IPS DF 4.7 (cell line): ENCODE measurements around the gene ERCC6L2.

Experiments
- DNase-seq: peaks from one replicate; pipeline ENCODE4 v3.0.0-alpha.2; 2013; ENCODE audit warnings: low spot score; ENCODE audit errors: extremely low read depth

ERCC6L2 gene

DNA sequence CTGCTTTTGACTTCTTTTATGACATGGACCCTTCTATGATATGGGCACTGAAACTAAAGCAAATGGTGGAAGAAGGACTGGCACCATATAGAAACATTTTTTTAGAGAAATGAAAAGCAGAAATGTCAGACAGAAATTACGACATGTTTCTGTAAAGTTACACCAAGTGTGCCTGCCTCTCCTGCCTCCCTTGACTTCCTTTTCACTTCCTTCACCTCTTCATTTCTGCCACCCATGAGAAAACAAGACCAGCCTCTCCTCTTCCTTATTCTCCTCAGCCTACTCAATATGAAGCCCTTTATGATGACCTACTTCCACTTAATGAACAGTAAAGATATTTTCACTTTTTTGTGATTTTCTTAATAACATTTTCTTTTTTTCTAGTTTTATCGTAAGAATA, 44.5 kb downstream of the ERCC6L2 start:
- no peak for DNase-seq

DNA sequence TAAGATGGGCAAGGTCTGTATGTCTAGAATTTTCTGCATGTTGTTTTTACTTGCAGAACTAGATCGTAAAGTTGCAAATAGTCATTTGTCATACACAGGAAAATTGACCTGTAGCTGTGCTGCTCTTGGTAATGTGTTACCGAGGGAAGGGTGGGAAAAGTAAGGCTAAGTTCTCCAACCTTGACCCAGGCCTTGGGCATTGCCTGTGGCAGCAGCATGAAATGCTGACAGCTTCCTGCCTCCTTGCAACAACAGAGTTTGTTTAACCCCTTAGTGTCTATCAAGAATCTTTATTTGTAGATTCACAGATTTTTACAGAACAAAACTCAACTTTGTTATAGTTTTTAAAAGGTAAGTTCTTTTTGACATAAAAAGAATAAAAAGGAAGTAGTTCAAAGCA, 48.3 kb downstream of the ERCC6L2 start:
- no peak for DNase-seq

DNA sequence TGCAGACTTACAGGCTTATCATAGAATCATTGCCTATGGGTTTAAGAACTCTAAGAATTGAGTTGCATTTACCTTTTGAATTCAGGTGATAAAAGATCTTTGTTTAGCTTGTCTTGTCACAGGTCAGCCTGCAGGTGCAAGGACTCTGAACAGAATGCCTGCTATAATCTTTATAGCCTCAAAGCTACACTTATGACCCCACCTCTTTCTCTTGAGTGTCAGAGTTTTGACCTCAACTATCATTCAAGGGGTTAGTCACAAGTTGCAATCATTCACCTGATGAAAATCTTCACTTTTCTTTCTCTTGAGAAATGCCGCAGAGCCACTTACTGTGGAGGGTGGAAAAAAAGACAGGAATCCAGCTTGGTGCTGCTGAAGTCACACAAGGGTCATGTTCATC, 49.5 kb downstream of the ERCC6L2 start:
- no peak for DNase-seq

- DNase-seq = no peak
Observed at GRCh38 chr9:95927271-95928004, 51.9 kb downstream of the ERCC6L2 start.

- no peak for DNase-seq
Observed at GRCh38 chr9:95930277-95930676, 54.8 kb downstream of the ERCC6L2 start.

DNA sequence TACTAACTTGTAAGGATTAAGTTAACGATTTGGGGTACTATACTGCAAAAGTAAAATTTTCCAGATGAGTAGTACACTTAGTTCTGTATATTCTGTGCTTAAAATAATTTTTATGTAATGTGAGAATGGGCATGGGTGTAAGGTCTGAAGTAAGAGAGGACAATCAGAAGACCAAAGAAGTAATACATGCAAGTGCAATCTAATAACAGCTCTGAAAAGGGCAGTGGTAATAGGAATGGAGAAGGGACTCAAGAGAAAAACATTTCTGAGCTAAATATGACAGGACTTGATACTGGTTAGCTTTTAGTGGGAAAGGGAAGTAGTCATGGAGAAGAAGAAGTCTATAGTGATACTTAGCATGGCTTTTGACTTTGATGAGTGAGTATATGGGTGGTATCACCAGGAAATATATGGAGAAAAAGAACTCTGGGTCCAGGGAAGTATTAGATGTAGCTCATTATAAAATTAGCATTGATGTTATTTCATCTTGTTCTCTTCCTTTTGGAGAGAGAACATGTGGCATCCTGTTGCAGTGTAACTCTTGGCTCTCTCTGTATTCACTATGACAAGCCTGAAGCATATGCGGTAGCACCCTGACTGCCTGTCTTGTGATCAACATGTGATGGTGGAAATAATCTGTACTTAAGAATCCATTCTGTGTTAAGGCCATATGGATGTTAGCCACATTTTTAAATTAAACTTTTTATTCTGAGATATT, 60.5 kb downstream of the ERCC6L2 start:
- DNase-seq = no peak

- DNase-seq = no peak
Observed at GRCh38 chr9:95936579-95937075, 61.1 kb downstream of the ERCC6L2 start.

DNA sequence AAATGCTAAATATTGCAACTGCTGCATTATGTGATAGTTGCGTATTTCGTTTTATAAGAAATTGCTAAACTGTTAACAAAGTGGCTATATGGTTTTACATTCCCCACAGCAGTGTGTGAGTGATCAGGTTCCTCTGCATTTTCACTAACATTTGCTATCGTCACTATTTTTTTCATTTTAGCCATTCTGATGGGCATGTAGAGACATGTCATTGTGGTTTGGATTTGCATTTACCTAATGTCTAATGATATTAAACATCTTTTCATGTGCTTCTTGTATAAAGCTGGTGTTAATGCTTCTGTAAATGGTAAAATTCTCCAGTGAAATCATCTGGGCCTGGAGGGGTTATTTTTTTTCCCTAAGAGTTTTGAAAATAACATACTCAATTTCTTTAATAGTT, 61.6 kb downstream of the ERCC6L2 start:
- no peak for DNase-seq

GRCh38 chr9:95938724-95939123, 63.2 kb downstream of the ERCC6L2 start:
- DNase-seq = no peak

GRCh38 chr9:95939472-95939871, 64.0 kb downstream of the ERCC6L2 start:
- DNase-seq = no peak

DNA sequence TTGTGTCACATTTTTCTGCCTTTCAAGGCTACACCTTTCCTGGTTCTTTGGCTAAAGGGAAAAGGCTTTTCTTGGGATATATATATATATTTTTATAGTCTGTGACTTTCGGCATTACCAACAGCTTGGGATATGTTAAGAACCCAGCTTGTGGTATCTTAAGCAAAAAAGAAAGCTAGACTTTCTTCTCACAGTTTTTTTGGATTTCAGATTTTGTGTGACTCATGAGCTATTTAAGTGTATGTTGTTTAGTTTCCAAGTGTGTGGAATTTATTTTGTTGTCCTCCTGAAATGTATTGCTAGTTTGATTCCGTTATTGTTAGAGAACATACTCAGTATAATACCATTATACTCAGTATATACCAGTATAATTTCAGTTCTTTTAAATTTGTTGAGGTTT, 64.8 kb downstream of the ERCC6L2 start:
- no peak for DNase-seq

- DNase-seq = no peak
Observed at GRCh38 chr9:95942016-95942415, 66.5 kb downstream of the ERCC6L2 start.

DNA sequence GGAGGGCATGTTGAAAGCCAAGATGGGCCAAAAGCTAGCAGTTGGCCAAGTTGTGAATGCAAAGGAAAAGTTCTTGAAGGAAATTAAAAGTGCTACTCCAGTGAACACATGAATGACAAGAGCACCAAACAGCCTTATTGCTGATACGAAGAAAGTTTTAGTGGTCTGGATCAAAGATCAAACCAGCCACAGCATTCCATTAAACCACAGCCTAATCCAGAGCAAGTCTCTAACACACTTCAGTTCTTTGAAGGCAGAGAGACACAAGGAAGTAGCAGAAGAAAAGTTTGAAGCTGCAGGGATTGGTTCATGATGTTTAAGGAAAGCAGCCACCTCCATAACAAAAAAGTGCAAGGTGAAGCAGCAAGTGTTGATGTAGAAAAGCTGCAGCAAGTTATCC, 71.6 kb downstream of the ERCC6L2 start:
- DNase-seq = no peak

DNA sequence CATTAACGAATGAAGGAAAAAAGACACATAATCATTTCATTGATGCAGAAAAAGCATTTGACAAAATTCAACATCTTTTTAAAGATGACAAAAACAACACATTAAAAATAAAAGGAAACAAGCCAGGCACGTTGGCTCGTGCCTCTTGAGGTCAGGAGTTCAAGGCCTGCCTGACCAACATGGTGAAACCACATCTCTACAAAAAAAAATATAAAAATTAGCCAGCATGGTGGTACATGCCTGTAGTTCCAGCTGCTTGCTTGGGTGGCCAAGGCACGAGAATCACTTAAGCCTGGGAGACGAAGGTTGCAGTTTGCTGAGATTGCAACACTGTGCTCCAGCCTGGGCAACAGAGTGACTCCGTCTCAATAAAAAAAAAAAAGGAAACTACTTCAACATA, 77.0 kb downstream of the ERCC6L2 start:
- DNase-seq = no peak

DNA sequence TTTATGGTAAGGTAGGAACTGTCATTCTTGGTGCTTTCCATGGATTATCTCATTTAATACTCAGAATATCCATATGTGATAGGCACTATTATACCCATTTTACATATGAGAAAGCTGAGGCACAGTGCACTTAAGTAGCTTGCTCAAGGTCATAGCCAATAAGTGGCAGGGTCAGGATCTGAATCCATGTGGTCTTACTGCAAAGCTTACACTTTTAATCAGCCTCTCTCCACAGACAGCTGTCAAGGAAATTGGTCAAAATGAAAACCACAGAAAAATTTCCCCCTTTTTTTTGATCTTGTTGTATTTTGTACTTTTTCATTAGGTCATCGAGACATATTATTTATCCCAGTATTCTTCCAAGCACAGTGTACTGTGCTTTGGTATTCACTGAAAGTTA, 78.5 kb downstream of the ERCC6L2 start:
- DNase-seq = no peak

- no peak for DNase-seq
Observed at GRCh38 chr9:95954940-95955339, 79.4 kb downstream of the ERCC6L2 start.

- no peak for DNase-seq
Observed at GRCh38 chr9:95962936-95963335, 87.4 kb downstream of the ERCC6L2 start.

- DNase-seq = no peak
Observed at GRCh38 chr9:95963659-95964058, 88.2 kb downstream of the ERCC6L2 start.

DNA sequence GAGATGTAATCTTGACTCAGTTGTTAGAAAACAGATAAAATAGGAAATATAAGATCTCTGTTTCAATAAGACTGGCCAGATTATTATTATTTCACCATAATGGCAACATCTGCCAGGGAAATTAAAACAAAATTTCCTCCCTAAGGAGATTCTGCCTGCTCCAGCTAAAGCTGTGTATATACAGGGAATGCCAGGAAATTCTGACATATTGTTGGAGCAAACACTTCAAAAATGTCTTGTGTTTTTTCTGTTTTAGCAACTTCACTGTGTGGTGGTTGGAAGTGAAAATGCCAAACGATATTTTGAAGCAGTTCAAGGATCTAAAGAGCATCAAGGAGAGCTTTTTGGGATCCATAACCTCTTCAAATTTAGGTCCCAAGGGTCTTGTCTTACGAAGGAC, 90.8 kb downstream of the ERCC6L2 start:
- DNase-seq = no peak

DNA sequence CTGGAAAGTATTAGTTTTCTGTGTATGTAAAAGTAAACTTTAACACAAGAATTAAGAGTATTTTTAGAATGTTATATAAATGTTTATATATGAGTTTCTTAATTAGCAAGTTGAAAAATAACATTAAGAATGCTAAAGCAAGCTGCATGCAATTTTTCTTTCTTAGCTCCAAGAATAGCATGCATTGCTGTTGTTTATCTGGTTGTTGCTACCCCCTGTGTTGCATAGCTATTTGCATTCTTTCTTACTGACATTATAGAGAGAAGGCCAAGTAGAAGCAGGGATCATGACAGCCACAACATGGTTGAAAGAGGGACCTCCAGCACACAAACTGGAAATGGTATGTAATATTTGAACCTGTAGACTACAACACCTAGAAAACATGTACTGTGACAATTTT, 94.8 kb downstream of the ERCC6L2 start:
- DNase-seq = no peak

GRCh38 chr9:95971815-95972214, 96.3 kb downstream of the ERCC6L2 start:
- DNase-seq = no peak

DNA sequence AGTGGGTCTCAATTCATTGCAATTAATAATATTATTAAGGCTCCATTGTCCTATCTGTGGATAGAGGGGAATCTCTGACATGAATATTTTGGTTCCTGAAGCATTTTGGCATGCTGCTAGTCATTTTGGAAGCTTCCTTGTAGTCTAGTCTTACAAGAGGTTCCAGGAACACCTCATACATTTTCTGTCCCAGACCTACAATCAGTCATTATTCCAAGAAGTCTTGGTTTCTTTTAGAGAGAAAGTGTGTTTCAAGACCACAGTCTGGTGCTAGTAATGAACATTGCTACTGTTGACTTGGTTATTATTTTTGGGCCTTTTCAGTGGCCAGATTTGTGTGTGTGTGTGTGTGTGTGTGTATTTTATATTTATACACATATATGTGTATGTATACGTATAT, 98.9 kb downstream of the ERCC6L2 start:
- no peak for DNase-seq

DNA sequence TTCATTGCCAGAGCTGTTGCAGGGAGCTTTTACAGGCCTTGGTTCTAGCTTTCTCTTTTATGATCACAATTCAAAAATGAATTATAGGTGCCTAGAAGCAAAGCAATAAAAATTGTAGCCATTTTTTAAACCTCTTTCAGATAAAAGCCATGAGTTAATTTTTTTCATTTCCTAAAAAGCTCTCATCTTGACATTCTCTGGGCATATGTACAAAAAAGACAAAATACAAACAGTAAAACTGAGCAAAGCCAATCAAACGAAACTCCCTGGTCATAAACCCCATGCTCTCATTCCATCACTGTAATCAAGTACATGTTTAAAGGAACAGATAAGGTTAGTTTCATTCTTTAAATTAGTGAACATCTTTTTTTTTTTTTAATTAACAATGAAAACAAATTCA, 101.9 kb downstream of the ERCC6L2 start:
- no peak for DNase-seq
